Muscle layer of colon (tissue), 2 donors: Measurements from ENCODE around the gene ADAMTS2.

Experiments used
- H3K27ac ChIP-seq: one replicate; pipeline ENCODE4 v1.7.0; 2013; ENCODE audit warnings: low read depth, mild to moderate bottlenecking, low read length, moderate library complexity
- H3K27me3 ChIP-seq, 2 donors: one replicate each; pipeline ENCODE4 v1.7.0; 2013; ENCODE audit warnings: low read length in 2 of 2, mild to moderate bottlenecking in 2 of 2; ENCODE audit not compliant: insufficient read depth in 2 of 2, control insufficient read depth in 1 of 2
- H3K36me3 ChIP-seq: one replicate; pipeline ENCODE4 v1.7.0; 2013; ENCODE audit warnings: mild to moderate bottlenecking, low read length; ENCODE audit not compliant: insufficient read depth
- H3K4me1 ChIP-seq: one replicate; pipeline ENCODE4 v1.7.0; 2013; ENCODE audit warnings: mild to moderate bottlenecking, low read length; ENCODE audit not compliant: insufficient read depth
- H3K4me3 ChIP-seq, 2 donors: one replicate each; pipeline ENCODE4 v1.7.0; 2013; ENCODE audit warnings: low read length in 2 of 2, low read depth in 1 of 2, mild to moderate bottlenecking in 1 of 2, moderate library complexity in 1 of 2
- H3K9ac ChIP-seq: one replicate; pipeline ENCODE4 v1.7.0; 2013; ENCODE audit warnings: low read length
- H3K9me3 ChIP-seq: one replicate; pipeline ENCODE4 v1.7.0; 2013; ENCODE audit warnings: mild to moderate bottlenecking, low read length
- donor health status: abdominal sarcoma.
- donor health status: Adenocarcinoma of cecum.

ADAMTS2 gene

DNA sequence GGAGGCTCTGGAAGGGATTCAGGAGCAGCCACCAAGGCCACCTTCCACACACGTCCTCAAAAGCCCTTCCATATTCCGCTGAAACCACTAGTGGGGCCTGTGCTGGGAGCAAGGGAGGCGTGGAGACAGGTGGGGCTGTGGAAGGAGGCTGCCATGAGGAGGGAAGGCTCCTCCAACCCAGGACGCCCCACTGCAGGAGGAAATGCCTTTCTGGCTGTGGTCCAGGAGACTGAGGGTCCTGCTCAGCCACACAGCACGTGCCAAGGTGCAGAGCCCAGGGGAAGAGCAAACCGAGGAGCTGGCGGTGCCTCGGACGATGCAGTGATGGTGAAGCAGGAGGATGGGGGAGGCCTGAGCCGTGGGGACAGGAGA, 49.5 kb downstream of the ADAMTS2 start:
- Histone ChIP-seq H3K4me1 (peaks cover 18% of the 10 kb centered on the region), H3K27ac (no peak overlapping the region), H3K4me3 (no peak overlapping the region), H3K27me3 (no peaks in the 10 kb centered on the region), H3K36me3 (no peaks in the 10 kb centered on the region), H3K9ac (no peak overlapping the region), H3K9me3 (no peaks in the 10 kb centered on the region)

DNA sequence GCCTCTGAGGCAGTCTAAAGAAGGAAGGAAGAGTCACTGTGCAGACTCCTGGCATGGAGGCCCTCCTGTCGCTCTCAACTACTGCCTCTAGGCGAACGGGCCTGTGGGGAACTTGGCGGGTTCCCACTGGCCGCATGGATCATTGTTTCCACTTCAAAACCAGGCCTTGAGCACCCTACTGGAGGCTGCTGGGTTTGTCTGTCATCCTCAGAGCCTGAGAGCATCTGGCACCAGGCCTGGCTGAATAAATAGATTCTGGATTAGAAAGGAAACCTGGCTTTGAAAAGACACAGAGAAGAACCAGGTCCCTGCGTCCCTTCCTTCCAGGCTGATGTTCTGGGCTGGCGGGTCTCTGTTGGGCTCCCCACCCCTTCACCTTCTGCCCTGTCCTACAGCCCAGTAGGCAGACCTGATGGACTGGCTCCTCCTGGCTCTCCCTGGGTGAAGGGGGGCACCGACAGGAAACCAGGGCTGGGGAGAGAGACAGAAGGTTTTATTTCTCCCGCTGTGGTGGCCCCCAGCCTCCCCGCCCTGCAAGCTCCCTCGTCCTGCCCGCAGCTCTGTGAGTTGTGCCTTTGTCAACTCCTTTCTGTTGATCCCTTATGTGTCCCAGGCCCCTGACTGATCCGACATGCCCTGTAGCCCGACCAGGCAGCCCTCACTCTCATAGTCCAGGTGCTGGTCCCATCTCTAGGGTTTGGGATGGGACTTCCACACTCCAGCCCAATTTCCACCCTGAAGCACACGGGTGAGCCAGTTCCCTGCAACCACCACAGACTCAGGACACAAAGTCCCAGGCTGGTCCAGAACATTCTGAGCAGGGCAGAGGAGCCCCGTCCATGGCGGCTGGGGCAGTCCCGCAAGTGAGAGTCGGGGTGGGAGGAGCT, 50.1 kb downstream of the ADAMTS2 start:
- Histone ChIP-seq H3K27me3 (no peaks in the 10 kb centered on the region), H3K9me3 (no peaks in the 10 kb centered on the region), H3K4me3 (no peak overlapping the region), H3K9ac (no peak overlapping the region), H3K27ac (peak overlapping the region; percentile 9), H3K4me1 (peaks cover 18% of the 10 kb centered on the region), H3K36me3 (no peaks in the 10 kb centered on the region)

DNA sequence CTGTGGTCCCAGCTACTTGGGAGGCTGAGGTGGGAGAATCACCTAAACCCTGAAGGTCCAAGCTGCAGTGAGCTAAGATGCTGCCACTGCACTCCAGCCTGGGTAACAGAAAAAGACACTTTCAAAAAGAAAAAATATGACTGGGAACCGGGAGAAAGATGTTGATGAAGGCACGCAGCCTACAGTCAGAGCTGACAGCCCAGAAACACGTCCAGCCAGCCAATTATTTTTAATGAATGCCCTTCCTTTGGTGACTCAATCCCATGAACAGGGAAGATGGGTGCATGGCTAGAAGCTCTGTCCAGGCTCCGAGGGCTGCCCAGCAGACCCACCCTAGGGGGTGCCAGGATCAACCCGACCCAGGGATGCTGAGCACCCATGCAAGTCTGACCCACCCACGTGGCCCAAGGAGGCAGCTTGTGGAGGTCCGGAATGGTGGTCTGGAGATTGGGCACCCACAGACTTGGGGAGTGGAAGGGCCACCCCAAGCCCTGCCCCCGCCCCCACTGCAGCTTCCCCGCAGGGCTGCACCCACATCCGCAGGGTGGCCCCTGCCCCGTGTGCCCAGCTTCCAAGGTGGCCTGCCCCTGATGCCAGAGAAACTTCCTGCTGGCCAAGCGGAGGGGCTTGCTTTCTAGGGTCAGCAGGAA, 51.0 kb downstream of the ADAMTS2 start:
- no peaks in the 10 kb centered on the region for H3K36me3 ChIP-seq
- H3K27me3 ChIP-seq = no peaks in the 10 kb centered on the region
- no peak overlapping the region for H3K9ac ChIP-seq
- H3K4me3 ChIP-seq = no peak overlapping the region
- H3K9me3 ChIP-seq = no peaks in the 10 kb centered on the region
- H3K27ac ChIP-seq = no peak overlapping the region
- peaks cover 18% of the 10 kb centered on the region for H3K4me1 ChIP-seq

DNA sequence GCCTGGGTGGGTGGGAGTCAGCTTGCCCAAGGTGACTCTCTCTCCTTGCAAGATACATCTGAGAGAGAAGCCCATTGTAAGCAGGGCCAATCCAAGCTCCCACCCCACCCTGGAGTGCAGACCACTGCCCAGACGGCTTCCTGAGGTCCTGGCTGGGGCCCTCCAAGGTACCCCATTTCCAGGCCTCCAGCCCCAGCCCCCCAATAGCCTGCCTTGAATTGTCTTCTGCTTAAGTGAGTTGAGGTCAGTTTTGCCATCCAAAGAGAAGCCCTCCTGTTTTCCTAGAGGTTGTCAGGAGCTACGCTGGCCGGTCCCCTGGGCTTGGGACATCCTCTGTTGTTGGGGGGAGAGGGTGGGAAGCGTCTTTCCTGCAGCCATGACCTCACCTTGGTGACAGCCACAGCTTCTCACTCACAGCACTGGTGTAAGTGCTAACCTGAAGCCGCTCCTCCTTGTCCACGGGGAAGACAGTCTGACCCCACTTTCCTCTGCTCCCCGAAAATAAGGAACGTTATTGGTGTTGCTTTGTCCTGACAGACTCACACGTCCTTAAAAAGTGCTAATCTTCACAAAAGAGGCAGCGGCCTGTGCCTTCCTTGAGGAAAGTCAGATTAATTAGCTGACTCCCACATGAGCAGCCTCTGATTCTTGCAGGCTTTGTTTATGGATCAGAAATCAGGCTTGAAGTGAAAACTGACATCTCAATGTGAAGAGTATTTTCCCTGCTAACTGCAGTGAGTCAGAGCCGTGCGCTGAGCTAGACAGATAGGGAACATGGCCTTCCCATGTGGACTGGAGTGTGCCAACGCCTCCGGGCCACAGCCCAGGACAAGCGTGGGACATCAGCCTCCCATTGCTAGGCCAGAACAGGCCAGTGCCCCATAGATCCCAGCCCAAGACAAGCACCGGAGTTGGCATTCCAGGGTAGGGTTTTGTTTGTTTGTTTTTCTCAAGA, 52.3 kb downstream of the ADAMTS2 start:
- H3K27ac ChIP-seq = no peak overlapping the region
- H3K9me3 ChIP-seq = no peaks in the 10 kb centered on the region
- H3K9ac ChIP-seq = no peak overlapping the region
- H3K4me1 ChIP-seq = peaks cover 19% of the 10 kb centered on the region
- H3K4me3 ChIP-seq = no peak overlapping the region
- no peaks in the 10 kb centered on the region for H3K36me3 ChIP-seq
- no peaks in the 10 kb centered on the region for H3K27me3 ChIP-seq

DNA sequence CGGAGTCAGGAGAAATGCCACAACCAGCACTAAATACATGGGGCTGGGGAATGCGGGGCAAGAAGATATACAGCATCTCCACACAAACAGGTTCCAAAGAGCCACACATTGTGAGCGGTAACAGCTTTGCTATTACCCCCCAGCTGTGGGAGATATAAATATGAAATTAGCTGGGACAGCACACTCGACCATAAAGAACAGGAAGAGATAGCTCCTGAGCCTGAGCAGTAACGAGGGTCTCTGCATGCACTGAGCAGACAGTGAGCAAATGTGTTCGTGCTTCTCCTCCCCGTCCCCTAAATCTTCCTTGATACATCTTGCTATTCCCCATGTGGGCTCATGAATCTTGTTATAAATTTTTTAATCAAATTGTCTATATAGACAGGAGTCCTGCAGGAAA, 53.1 kb downstream of the ADAMTS2 start:
- Histone ChIP-seq H3K27me3 (no peaks in the 10 kb centered on the region), H3K9me3 (no peaks in the 10 kb centered on the region), H3K36me3 (no peaks in the 10 kb centered on the region), H3K4me1 (peaks cover 26% of the 10 kb centered on the region), H3K4me3 (no peak overlapping the region), H3K9ac (no peak overlapping the region), H3K27ac (no peak overlapping the region)

DNA sequence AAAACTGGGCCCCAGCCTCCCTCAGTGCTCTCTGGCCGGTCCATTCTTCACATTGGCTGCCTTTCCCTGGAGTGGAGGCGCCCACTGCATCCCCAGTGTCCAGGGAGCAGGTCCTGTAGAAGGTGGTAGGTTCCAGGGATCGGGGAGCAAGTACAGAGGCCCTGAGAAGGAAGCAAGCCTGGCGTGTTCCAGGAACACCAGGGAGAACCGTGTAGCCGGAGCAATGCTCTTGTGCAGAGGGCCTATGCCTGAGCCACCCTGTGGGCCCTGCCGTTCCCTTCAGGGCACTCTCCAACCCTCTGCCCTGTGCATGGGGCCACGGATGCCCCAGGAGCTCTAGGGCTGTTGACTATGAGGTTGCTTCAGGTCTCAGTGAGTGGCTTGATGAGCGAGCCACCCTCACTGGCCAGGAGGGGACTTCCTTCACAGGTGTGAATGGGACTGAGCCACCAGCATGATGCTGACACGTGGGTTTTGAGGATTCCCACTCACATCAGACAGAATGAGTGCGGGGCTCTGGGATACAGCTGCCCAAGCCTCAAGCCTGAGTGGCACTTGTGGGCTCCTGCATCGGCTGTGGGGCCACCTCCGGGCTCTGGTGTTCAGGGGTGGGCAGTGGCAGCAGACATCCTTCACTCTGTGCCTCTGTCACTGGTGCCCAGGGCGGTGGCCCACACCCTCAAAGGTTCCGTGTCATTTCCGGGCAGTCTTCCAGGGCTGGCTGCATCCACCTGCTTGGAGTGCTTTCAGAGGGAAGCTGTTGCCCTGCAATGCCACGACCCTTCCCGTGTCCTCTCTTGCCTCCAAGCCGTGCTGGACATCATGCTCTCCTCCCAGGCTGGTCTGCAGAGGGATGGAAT, 54.4 kb downstream of the ADAMTS2 start:
- Histone ChIP-seq H3K9me3 (no peaks in the 10 kb centered on the region), H3K27me3 (no peaks in the 10 kb centered on the region), H3K36me3 (no peaks in the 10 kb centered on the region), H3K9ac (no peak overlapping the region), H3K27ac (no peak overlapping the region), H3K4me1 (peaks cover 25% of the 10 kb centered on the region), H3K4me3 (no peak overlapping the region)

- Histone ChIP-seq H3K4me1 (peaks cover 15% of the 10 kb centered on the region), H3K9ac (no peak overlapping the region), H3K27ac (no peak overlapping the region), H3K9me3 (no peaks in the 10 kb centered on the region), H3K4me3 (no peak overlapping the region), H3K27me3 (no peaks in the 10 kb centered on the region), H3K36me3 (no peaks in the 10 kb centered on the region)
These were observed 55.4 kb downstream of the ADAMTS2 start for GRCh38 chr5:179289756-179290385.

- Histone ChIP-seq H3K9ac (no peak overlapping the region), H3K4me3 (no peak overlapping the region), H3K27me3 (no peaks in the 10 kb centered on the region), H3K27ac (no peak overlapping the region), H3K36me3 (no peaks in the 10 kb centered on the region), H3K4me1 (peaks cover 8% of the 10 kb centered on the region), H3K9me3 (no peaks in the 10 kb centered on the region)
These were observed 56.5 kb downstream of the ADAMTS2 start for GRCh38 chr5:179288809-179289185.

DNA sequence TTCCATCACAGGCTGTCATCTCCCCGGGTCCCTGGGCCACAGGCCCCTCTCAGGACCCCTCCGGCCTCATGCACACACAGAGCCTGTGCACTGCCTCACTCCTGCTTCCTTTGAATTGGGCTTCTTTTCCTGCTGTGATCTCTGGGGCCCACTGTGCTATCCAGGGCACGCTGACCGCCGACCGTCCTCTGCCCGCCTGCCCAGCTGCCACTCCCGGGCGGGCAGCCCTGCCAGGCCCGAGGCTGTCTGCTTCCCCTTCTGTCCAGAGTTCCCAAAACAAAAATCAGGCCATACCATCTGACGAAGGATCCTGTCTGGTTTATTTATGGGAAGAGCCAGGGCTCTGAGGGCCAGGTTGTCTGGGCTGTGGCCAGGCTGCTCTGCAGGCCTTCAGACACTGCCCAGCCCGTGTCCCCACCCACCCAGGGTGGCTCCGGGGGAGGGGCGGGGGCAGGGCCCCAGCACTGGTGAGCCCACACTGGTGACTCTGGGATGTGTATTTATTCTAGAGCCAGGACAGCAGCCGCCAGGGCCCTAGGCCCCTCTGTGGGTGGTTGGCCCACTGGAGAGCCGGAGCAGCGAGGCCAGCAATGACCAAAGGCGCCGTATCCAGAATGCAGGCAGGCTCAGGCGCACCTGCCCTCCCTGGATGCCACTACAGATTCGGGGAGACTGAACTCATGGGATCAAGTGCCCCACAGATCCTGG, 57.0 kb downstream of the ADAMTS2 start:
- Histone ChIP-seq H3K9ac (no peak overlapping the region), H3K36me3 (no peaks in the 10 kb centered on the region), H3K27me3 (no peaks in the 10 kb centered on the region), H3K4me1 (peaks cover 8% of the 10 kb centered on the region), H3K27ac (no peak overlapping the region), H3K4me3 (no peak overlapping the region), H3K9me3 (no peaks in the 10 kb centered on the region)

- no peaks in the 10 kb centered on the region for H3K9me3 ChIP-seq
- H3K9ac ChIP-seq = no peak overlapping the region
- H3K27me3 ChIP-seq = no peaks in the 10 kb centered on the region
- H3K36me3 ChIP-seq = no peaks in the 10 kb centered on the region
- H3K4me1 ChIP-seq = peaks cover 8% of the 10 kb centered on the region
- no peak overlapping the region for H3K4me3 ChIP-seq
- H3K27ac ChIP-seq = no peak overlapping the region
These were observed 57.6 kb downstream of the ADAMTS2 start for GRCh38 chr5:179287631-179288030.
